ENCODE data around the gene ZC3H7A. TPM values are rescaled to one million over a fixed set of nuclear protein-coding genes. Genes with fewer than 3 reads are reported as not detected.
"Not testable (repeated sequence)": the region's sequence is repeated elsewhere in the genome, so short reads cannot be mapped to it uniquely, and the experiment has no call there.

The ZC3H7A gene
- total RNA-seq, 1 donor from 2014 or later: 14.5 TPM

DNA sequence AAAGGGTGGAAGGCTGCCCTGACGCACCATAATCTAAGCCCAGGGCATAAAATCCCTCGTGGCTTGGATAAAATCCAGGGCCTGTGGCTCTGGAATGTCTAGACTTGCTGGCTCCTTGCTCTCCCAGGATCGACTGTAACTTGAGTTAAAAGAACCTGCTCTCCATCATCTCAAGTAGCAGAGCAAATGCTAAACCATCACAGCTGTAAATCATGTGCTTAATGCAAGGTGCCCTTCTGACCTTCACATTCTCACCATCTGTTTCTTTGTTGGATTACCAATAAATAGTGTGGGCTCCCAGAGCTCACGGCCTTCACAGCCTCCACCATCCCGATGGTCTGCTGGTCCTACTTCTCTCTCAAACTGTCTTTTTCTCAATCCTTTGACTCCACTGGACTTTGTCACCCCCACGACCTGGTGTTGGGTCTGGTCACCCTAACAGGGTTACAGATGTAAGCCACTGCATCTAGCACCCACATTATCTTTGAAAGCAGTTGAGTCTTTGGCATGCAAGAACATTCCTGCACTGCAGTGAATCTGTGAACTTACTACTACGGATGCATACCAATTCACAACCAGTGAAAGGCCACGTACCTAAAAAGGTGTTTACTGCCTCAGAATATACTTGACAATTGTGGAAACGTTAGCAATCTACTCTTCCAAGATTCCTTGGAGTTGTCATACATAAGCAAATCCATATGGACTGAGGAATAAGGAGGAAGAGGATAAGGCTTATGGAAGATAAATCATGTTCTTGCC lies 39.0 kb upstream of the ZC3H7A start:
- H3K4me3 ChIP-seq (ENCODE audit: low read depth, low read length): no peak overlapping the region
- DNase-seq (ENCODE audit: low read depth): no peak
- no peak for TF ChIP-seq CTCF (conservative IDR thresholded peaks at IDR 0.05; ENCODE audit: low read depth, low read length)

DNA sequence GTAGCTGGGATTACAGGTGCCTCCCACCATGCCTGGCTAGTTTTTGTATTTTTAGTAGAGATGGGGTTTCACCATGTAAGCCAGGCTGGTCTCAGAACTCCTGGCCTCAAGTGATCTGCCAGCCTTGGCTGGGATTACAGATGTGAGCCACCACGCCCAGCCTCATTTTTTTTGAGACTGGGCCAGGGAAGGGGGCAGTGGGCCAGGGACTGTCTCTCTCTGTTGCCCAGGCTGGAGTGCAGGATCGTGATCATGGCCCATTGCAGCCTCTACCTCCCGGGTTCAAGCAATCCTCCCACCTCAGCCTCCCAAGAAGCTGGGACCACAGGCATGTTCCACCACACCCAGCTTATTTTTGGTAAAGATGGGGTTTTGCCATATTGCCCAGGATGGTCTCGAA lies 38.3 kb upstream of the ZC3H7A start:
- no peak for TF ChIP-seq CTCF (conservative IDR thresholded peaks at IDR 0.05; ENCODE audit: low read depth, low read length)
- no peak overlapping the region for H3K4me3 ChIP-seq (ENCODE audit: low read depth, low read length)
- DNase-seq (ENCODE audit: low read depth): no peak

- no peak for TF ChIP-seq CTCF (conservative IDR thresholded peaks at IDR 0.05; ENCODE audit: low read depth, low read length)
- no peak for DNase-seq (ENCODE audit: low read depth)
- no peak overlapping the region for H3K4me3 ChIP-seq (ENCODE audit: low read depth, low read length)
Measured at GRCh38 chr16:11833951-11834695, 37.1 kb upstream of the ZC3H7A start.

DNA sequence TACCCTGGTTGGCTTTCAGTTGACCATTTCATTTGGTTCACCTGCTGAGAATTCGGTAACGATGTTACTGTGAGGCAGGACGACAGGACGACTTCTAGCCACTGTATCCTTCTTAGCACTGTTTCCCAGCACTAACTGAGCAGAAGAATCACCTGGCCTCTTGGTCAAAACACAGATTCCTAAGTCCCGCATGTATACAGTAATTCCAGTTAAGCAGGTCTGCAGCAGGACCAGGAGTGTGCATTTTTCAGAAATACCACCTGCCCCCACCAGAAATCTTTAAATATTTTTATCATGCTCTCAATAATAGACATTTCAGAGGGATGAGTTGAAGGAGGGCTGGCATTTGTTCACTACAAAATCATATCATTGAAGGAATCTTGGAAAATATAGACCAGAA lies 31.6 kb upstream of the ZC3H7A start:
- no peak overlapping the region for H3K4me3 ChIP-seq (ENCODE audit: low read depth, low read length)
- TF ChIP-seq CTCF (conservative IDR thresholded peaks at IDR 0.05; ENCODE audit: low read depth, low read length): no peak
- DNase-seq (ENCODE audit: low read depth): no peak

DNA sequence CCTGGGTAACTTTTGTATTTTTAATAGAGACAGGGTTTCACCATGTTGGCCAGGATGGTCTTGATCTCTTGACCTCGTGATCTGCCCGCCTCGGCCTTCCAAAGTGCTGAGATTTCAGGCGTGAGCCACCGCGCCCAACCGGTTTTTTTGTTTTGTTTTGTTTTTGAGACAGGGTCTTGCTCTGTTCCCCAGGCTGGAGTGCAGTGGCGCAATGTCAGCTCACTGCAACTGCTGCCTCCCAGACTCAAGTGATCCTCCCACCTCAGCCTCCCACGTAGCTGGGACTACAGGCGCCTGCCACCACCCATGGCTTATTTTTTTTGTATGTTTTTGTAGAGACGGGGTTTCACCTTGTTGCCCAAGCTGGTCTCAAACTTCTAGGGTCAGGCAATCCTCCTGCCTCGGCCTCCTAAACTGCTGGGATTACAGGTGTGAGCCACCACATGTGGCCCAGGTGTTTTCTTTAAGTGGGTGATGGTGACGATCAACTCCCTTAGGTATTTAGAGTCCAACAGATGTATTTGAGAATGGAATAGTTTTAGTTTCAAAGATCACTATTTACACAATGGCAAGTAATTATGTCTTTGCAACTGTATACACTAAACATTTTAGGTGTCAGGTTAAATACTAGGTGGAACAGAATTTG lies 28.6 kb upstream of the ZC3H7A start:
- not testable (repeated sequence) for H3K4me3 ChIP-seq (ENCODE audit: low read depth, low read length); DNase-seq (ENCODE audit: low read depth)

DNA sequence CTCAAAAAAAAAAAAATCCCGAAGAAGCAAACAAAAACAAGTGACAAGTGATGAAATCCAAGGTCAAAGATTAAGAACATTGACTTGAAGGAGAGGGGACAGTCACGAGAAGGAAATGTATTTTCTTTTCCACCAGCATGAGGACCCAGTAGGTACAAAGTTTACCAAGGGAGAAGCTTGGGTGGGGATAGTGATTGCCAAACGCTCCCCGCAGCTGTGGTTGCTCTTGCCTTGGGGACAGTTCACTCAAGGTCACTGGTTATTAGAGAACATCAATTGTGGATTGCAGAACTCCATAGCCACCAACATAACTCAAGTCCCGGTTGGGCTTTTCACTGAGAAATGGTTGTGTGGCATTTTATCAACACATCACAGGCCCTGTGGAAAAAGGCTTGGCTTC lies 27.3 kb upstream of the ZC3H7A start:
- no peak for TF ChIP-seq CTCF (conservative IDR thresholded peaks at IDR 0.05; ENCODE audit: low read depth, low read length)
- no peak overlapping the region for H3K4me3 ChIP-seq (ENCODE audit: low read depth, low read length)
- DNase-seq (ENCODE audit: low read depth): no peak

- H3K4me3 ChIP-seq (ENCODE audit: low read depth, low read length); DNase-seq (ENCODE audit: low read depth): not testable (repeated sequence)
Measured at GRCh38 chr16:11823645-11824044, 26.6 kb upstream of the ZC3H7A start.

Measured in epithelial cell of proximal tubule (primary cell).